NCI-H2196 treated with DMSO at 0.1 percent for 48 hours (cell line): ENCODE measurements around the gene RHOD.

Source experiments
- DNase-seq: peaks from one replicate; lab custom pipeline; 2025; ENCODE audit not compliant: unreplicated experiment; lab: John Stamatoyannopoulos, UW

RHOD gene

DNA sequence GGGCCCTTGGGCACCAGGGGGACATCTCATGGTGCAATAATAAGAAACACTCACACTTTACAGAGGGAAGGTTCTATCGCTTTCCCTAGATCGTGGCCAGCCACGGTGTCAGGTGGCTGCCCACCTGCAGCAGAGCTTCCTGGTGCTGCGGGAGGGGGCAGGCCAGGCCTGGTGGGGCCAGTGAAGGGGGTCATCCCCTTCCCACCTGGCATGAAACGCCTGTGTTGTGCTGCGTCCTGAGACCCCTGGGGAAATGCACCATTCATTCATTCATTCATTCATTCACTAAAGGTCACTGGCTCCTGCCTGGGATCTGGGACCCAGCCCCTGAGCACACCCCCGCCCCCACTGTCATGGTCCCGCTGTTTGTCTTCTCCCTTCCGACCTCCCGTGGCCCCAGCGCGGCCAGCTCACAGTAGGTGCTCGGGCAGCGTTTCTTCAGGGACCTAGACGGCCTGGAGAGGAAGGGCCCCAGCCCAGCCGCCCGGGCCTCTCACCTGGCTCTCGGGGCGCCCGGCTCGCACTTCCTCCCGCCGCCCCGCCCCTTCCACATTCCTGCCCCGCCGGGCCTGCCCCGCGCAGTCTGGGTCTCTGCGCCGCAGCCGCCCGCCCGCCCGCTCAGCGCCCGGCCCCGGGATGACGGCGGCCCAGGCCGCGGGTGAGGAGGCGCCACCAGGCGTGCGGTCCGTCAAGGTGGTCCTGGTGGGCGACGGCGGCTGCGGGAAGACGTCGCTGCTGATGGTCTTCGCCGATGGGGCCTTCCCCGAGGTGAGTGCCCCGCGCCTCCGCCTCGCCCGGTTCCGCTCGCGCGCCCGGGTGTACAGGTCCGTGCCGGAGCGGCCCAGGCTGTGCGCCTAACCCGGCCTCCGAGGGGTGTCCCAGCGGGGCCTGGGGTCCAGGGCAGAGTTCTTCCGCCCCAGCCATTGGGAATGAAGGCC is at the start of gene RHOD:
Gene RHOD, plus strand, starts transcription at position 581 of the 938 bp plus-strand sequence. Its CDS starts 56 bp downstream, at position 637.
- DNase-seq: no peak

GRCh38 chr11:67007126-67007525 is 49.5 kb upstream of the RHOD start:
- no peak for DNase-seq

GRCh38 chr11:67010296-67010905 is 46.2 kb upstream of the RHOD start:
- no peak for DNase-seq

- DNase-seq: no peak
These were observed 43.1 kb upstream of the RHOD start for GRCh38 chr11:67013511-67014045.

DNA sequence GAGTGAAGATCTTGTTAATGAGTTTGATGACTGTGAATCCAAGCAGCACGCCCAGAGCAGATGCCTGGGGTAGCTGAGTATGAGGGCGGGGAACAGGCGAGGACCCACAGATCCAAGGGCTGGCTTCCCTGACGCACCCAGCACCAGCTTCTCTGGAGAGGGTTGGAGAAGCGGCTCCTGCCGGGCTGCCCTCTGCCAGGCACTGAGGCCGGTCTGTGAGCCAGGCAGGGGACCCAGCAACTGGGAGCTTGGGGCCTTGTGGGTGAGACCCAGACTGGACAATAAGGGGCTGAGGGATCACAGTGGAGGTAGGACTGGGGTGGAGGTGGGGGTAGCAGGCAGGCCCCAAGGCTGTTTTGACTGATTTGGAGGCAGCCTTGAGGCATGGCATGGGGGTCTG is 42.3 kb upstream of the RHOD start:
- no peak for DNase-seq

- no peak for DNase-seq
These were observed 41.6 kb upstream of the RHOD start for GRCh38 chr11:67015048-67015447.

- DNase-seq: no peak
These were observed 40.1 kb upstream of the RHOD start for GRCh38 chr11:67016550-67016949.

DNA sequence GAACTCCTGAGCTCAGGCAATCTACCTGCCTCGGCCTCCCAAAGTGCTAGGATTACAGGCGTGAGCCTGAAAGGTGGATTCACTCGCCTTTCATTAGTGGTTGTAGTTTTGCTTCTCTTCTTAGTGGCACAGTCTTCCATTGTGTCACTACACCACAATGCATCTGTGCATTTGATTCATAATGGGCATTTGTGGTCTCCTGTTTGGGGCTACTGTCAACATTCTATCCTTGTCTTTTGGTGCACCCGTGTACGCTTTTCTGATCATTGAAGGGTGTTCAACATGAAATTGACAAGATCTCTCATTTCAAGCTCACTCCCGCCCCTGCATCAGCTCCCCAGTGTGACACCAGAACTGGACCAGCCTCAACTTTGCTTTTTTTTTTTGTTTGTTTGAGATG is 35.7 kb upstream of the RHOD start:
- DNase-seq: no peak

- DNase-seq: no peak
These were observed 34.2 kb upstream of the RHOD start for GRCh38 chr11:67022341-67022933.

GRCh38 chr11:67022961-67023956 is 33.4 kb upstream of the RHOD start, which contains the start of gene SYT12:
Gene SYT12 (plus strand): TSS chr11:67023134. CDS start chr11:67030145, 7,011 bp downstream.
- DNase-seq: no peak

DNA sequence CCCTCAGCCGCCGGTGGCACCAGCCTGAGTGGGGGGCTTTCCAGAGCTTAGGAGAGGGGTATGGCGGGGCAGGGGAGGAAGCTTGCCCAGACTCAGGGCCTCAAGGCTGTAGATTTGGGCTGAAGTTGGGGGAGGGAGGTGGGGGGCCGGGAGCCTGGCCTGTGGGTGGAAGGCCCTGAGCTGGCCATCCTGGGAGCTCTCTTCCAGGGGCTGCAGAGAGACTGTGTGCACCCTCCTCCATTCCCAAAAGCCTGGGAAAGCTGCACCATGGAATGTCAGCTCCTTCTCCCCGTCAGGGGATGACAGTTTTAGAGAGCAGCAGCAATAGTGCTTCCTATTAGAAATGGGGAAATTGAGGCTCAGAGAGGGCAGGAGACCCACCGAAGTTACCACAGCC is 32.7 kb upstream of the RHOD start:
- no peak for DNase-seq

GRCh38 chr11:67024410-67024809 is 32.2 kb upstream of the RHOD start:
- no peak for DNase-seq

- no peak for DNase-seq
These were observed 31.7 kb upstream of the RHOD start for GRCh38 chr11:67024966-67025365.

DNA sequence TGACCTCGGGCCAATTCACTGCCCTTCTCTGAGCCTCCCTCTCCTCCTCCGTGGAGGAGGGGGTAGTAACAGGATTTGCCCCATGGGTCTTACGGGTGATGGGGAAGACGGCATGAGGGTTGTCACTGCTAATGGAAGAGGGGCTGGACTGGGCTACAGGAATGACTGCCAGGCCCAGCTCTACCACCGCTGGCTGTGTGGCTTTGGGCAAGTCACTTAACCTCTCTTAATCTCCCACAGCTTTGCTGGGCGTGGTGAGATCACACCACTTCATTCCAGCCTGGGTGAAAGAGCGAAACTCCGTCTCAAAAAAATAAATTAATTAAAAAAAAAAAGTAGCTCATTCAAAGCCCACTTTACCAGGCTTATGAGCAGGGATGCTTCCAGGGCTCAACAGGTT is 30.9 kb upstream of the RHOD start:
- DNase-seq: no peak

GRCh38 chr11:67026941-67027340 is 29.7 kb upstream of the RHOD start:
- no peak for DNase-seq

DNA sequence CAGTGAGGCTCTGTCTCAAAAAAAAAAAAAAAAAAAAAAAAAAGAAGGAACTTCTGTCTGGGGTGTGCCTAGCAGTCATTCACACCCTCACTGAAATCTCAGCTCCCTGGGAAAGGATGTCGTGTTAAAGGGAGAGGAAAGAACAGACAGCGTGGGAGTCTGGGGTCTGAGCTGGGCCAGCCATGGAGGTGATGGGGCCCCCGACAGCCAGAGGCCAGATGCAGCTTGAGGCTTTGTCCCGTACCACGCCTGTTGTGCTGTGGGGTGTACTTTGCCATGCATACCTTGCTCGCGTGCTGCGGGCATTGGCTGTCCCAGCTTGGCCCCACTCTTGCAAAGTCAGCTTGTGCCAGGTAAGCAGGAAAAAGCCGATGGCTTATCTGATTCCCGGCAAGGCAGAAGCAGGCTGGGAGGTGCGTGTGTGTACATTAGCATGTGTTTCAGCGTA is 29.1 kb upstream of the RHOD start:
- DNase-seq: no peak

DNA sequence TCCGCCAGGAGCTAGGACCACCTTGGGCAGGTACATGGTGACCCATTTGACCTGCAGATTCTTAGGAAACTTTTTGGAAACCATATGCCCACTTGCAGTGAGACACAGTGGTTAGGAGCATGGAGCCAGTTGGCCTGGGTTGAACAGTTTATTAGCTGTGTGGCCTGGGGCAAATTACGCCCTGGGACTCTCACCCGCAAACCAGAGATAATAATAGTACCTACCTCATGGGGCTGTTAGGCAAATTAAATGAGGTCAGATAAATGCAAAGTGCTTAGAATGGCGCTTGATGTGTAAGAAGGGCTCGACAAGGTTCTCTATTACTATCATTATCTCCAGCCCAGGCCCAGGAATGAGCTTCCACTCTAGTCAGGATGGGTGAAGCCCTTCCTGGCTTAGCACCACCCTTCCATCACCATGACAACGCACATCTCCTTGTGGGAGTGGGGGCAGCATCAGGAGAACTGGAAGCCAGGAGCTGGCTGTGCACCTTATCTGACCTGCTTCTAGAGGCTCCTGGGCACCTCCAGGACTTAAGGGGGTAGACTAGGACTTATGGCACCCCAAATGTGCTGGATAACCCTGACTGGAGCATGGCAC is 28.6 kb upstream of the RHOD start:
- DNase-seq: no peak

GRCh38 chr11:67029146-67029545 is 27.5 kb upstream of the RHOD start:
- DNase-seq: no peak

- no peak for DNase-seq
These were observed 25.7 kb upstream of the RHOD start for GRCh38 chr11:67030976-67031375.
